Stimulated activated naive B cell treated with anti-CD40 and anti-IgM and Interleukin-4, amounts not matched to agents 10 μg/mL and 1 μg/mL and 100 μg/mL, for 72 hours (primary cell): ENCODE results near the gene GAB2.

Experiments used
- ATAC-seq, 2 donors: fragments of 150-1000 bp; cut with Tn5 transposase; replicated peaks; 2 replicates each; pipeline ENCODE4 v1.10.0; 2021; ENCODE audit warnings: moderate library complexity in 1 of 2
- DNase-seq: peaks from one replicate; pipeline ENCODE4 v3.0.0; 2021
- H3K27ac Mint-ChIP-seq: one replicate; pipeline ENCODE4 v1.8.0; 2022; ENCODE audit warnings: mild to moderate bottlenecking, mixed read lengths
- H3K27me3 Mint-ChIP-seq, 2 donors: one replicate each; pipeline ENCODE4 v1.8.0; 2022; ENCODE audit warnings: mixed read lengths in 2 of 2
- H3K36me3 Mint-ChIP-seq, 2 donors: one replicate each; pipeline ENCODE4 v1.8.0; 2022; ENCODE audit warnings: mixed read lengths in 2 of 2, mild to moderate bottlenecking in 1 of 2
- H3K4me1 Mint-ChIP-seq, 2 donors: one replicate each; pipeline ENCODE4 v1.8.0; 2022; ENCODE audit warnings: mixed read lengths in 2 of 2, mild to moderate bottlenecking in 1 of 2
- H3K4me3 Mint-ChIP-seq, 2 donors: one replicate each; pipeline ENCODE4 v1.8.0; 2022; ENCODE audit warnings: mild to moderate bottlenecking in 2 of 2, mixed read lengths in 2 of 2, moderate library complexity in 1 of 2
- H3K9me3 Mint-ChIP-seq, 2 donors: one replicate each; pipeline ENCODE4 v1.8.0; 2022; ENCODE audit warnings: mixed read lengths in 2 of 2, mild to moderate bottlenecking in 1 of 2

The GAB2 gene

DNA sequence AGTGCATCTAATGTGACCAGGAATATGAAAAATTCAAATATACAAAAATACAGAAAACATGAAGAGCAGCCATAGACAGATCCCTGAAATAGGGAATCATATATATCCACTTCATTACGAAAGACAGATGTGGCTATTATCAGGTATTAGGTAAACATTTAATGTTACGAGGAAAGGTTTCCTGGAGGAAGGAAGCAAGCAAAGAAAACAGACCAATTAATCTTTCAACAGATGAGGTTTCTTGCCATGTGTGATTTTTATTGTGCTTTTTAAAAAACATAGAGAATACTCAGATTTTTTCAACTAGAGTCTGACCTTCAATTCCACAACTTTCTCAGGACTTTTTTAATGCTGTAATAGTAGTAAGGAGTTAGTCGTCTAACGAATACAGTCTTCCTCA lies 24.3 kb upstream of the GAB2 start:
- ATAC-seq (no peak), DNase-seq (no peak)
- no peak overlapping the region for H3K4me3 Mint-ChIP-seq
- H3K9me3 Mint-ChIP-seq = no peaks in the 10 kb centered on the region
- no peak overlapping the region for H3K27ac Mint-ChIP-seq
- H3K4me1 Mint-ChIP-seq = peaks cover 10 to 22% of the 10 kb centered on the region in 2 donors
- peaks cover 24 to 41% of the 10 kb centered on the region in 2 donors for H3K36me3 Mint-ChIP-seq
- H3K27me3 Mint-ChIP-seq = no peaks in the 10 kb centered on the region

DNA sequence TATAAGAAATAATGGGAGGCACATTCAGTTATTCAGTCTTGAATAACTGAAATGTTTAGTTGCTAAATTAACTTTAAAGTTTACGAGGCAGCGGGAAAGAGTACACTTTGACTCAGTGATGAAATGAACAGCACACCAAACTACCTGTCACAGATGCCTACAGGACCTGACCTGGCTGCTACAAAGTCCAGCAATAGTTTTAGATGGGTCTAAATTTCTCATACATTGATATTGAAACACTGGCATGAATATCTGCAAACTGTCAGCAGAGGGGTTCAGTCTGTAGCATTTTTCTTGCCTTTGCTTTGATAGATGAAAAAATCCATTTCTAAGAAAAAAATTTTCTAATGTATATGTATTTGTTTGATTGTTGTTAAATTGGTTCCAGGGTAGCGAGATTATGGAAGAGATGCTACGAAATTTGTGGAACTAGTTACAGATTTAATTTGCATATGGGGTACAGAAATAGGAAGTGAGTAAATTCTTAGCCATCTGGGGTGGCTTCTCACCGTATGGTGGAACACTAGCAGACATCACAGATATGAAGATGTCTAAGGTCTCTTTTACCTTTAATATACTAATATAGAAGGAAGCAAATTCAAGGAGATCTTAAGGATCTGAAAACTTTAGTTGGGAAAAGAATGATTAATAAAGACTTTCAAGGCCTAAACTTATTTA lies 20.8 kb upstream of the GAB2 start:
- Mint-ChIP-seq H3K36me3 (peaks cover 25 to 42% of the 10 kb centered on the region in 2 donors), H3K27me3 (no peaks in the 10 kb centered on the region), H3K4me3 (no peak overlapping the region), H3K9me3 (no peaks in the 10 kb centered on the region), H3K27ac (no peak overlapping the region), H3K4me1 (peaks cover 10 to 22% of the 10 kb centered on the region in 2 donors)
- ATAC-seq = peak; percentile 98 to 99
- DNase-seq = no peak

DNA sequence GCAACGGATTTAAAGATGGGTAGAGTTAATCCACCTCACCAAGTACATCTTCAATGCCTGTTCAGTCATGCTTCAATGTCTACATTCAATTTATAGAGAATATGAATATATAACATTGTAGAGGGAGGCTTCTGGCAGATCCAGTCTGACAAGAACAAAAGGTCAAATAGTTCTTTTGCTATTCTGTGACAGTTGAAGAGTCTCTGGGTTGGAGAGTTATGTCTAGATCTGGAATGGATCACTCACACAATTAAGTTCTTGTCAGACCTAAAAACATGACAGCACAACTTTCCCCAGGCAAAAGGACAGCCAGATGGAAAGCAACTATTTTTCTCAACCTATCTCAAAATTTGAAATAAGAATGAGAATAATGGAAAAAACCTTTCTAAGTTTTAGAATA lies 15.3 kb upstream of the GAB2 start:
- no peak for DNase-seq
- Mint-ChIP-seq H3K27ac (no peak overlapping the region), H3K4me1 (peaks cover 22 to 35% of the 10 kb centered on the region in 2 donors), H3K36me3 (peaks cover 9 to 16% of the 10 kb centered on the region in 2 donors), H3K27me3 (no peaks in the 10 kb centered on the region), H3K4me3 (no peak overlapping the region), H3K9me3 (no peaks in the 10 kb centered on the region)
- ATAC-seq = no peak

DNA sequence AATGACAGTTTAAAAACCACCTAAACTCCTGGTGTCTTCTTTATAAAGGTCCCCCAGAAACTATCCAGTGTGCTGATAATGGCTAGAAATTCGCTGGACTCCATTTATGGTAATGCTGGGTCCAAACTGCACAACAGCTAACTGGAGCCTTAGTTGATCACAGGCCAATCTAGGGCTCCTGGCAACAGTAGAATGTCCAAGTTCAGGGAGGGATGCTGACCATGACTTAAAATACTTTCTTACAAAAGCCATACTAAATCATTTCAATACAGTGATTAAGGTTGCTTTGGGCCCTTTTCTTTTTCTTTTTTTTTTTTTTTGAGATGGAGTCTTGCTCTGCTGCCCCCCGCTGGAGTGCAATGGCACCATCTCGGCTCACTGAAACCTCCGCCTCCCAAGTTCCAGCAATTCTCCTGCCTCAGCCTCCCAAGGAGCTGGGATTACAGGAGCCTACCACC lies 14.5 kb upstream of the GAB2 start:
- Mint-ChIP-seq H3K4me1 (peaks cover 25 to 40% of the 10 kb centered on the region in 2 donors), H3K27ac (no peak overlapping the region), H3K9me3 (no peaks in the 10 kb centered on the region), H3K4me3 (no peak overlapping the region), H3K27me3 (no peaks in the 10 kb centered on the region), H3K36me3 (peaks cover 4 to 11% of the 10 kb centered on the region in 2 donors)
- DNase-seq = no peak
- no peak for ATAC-seq

DNA sequence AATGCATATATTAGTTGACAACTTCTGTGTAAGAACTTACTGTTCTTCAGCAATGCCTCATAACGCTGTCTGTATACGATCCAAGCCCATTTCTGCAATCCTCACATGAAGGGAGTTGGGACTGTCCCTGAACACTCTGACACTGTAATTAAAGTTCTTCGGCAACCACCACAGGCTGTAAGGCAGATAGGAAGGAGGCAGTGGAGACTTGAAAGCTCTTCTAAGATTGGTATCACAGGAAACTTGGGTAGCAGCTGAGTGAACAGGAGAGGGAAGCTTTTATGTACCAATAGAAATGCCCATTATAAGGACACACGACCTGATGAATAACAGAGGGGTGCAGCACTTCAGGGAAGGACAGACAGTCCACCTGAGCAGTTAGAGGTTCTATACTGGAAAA lies 12.0 kb upstream of the GAB2 start:
- H3K4me1 Mint-ChIP-seq = peaks cover 43 to 64% of the 10 kb centered on the region in 2 donors
- ATAC-seq (peak; percentile 83 to 89), DNase-seq (peak; percentile 45)
- H3K27ac Mint-ChIP-seq = peak overlapping the region; percentile 65
- H3K9me3 Mint-ChIP-seq = no peaks in the 10 kb centered on the region
- H3K27me3 Mint-ChIP-seq = no peaks in the 10 kb centered on the region
- H3K4me3 Mint-ChIP-seq = peak overlapping the region; percentile 5 to 9
- peaks cover 0 to 4% of the 10 kb centered on the region in 2 donors for H3K36me3 Mint-ChIP-seq

DNA sequence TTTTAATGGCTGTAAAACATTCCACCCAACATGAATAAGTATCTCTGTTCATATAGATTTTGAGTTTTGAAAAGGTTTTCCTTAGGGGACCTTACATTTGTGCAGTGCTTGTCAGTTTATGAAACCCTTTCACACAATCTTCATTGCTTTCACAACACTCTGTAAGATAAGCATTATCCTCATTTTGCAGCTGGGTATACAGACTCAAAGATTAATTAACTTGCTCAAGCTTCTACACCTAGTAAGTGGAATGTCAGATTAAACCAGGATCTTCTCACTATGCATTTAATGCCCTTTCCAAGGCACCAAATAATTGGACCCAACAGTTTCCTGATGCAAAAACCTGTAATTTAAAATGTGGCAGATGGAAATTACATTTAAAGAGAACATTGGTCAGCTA lies 11.6 kb upstream of the GAB2 start:
- Mint-ChIP-seq H3K4me1 (peaks cover 45 to 68% of the 10 kb centered on the region in 2 donors), H3K4me3 (peak overlapping the region in 1 of 2 donors; percentile 5)

DNA sequence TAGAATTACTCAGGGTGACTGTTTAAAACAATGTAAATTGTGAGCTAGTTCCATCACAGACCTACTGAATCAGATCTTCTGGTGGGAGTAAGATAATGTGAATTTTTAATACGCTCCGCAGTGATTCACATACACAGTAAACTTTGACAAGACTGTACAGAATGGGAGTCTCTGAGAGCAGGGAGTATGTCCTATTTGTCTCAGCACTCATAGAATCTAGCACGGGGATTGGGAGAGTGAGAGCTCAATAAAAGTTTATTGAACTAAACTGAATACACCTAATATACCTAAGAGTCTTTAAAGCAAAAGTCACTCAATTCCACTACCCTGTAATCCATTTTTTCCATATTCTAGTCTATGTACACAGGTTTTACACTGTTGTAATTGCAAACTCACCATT lies 11.2 kb upstream of the GAB2 start:
- peaks cover 49 to 73% of the 10 kb centered on the region in 2 donors for H3K4me1 Mint-ChIP-seq

More for the DNA sequence above, 11.6 kb upstream of the GAB2 start:
- DNase-seq (no peak), ATAC-seq (no peak)
- H3K27me3 Mint-ChIP-seq = no peaks in the 10 kb centered on the region
- H3K36me3 Mint-ChIP-seq = peaks cover 0 to 7% of the 10 kb centered on the region in 2 donors
- H3K27ac Mint-ChIP-seq = no peak overlapping the region
- H3K9me3 Mint-ChIP-seq = no peaks in the 10 kb centered on the region

DNA sequence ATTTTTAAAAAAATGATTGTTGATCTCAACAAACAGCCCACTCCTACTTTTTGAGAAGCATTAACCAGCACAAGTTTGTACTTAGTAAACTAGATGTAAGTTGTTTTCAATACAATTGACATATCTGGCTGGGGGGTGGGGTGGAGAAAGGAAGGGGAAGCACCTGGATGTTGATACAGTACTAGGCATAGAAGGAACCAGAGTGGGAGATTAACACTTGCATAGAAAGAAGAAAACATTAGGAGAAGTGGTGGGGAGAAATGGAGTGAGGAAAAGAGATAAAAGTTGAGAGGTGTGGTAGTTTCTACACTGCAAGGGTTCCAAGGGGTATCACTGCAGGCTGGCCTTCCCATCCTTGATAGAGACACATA lies 10.6 kb upstream of the GAB2 start:
- Mint-ChIP-seq H3K27me3 (no peaks in the 10 kb centered on the region), H3K9me3 (no peaks in the 10 kb centered on the region), H3K4me3 (peak overlapping the region; percentile 71 to 73), H3K27ac (peak overlapping the region; percentile 0), H3K4me1 (peaks cover 50 to 74% of the 10 kb centered on the region in 2 donors), H3K36me3 (peaks cover 0 to 10% of the 10 kb centered on the region in 2 donors)
- DNase-seq = no peak
- ATAC-seq = no peak

More for the DNA sequence above, 11.2 kb upstream of the GAB2 start:
- no peaks in the 10 kb centered on the region for H3K9me3 Mint-ChIP-seq
- H3K27ac Mint-ChIP-seq = no peak overlapping the region
- peaks cover 0 to 10% of the 10 kb centered on the region in 2 donors for H3K36me3 Mint-ChIP-seq
- peak overlapping the region; percentile 8 to 16 for H3K4me3 Mint-ChIP-seq
- DNase-seq (no peak), ATAC-seq (no peak)
- no peaks in the 10 kb centered on the region for H3K27me3 Mint-ChIP-seq

DNA sequence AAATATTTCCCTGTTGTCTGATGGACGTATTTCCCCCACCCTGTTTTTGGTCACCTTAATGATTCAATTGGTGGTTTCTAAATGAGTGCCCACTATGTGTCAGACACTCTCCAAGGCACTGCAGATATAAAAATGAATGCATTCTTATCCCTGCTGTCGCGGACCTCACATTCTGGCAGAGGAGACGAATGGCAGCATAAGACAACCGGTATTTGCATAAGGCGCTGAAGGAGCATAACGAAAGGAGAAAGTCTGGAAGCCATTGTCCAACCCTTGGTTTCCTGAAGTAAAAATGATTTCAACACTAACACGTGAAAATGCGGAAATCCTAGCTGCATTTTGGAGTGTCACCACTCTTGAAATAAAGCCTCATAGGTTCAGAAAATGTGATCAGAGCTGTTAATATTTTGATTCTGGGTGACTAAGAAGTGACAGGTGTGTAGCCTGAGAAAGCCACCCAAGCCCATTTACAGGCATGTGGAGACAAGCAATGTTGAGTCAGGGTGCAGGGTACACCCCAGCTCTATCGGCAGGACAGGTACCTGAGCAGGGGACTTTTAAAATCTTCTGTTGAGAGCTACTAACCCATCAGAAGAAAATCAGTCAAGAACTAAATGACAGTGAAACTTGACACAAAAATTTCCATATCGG lies 10.1 kb upstream of the GAB2 start:
- Mint-ChIP-seq H3K27ac (peak overlapping the region; percentile 85), H3K4me3 (peak overlapping the region; percentile 71 to 73), H3K9me3 (no peaks in the 10 kb centered on the region), H3K27me3 (no peaks in the 10 kb centered on the region), H3K36me3 (peaks cover 0 to 13% of the 10 kb centered on the region in 2 donors), H3K4me1 (peaks cover 52 to 74% of the 10 kb centered on the region in 2 donors)
- DNase-seq (peak; percentile 39), ATAC-seq (peak; percentile 62 to 67)

DNA sequence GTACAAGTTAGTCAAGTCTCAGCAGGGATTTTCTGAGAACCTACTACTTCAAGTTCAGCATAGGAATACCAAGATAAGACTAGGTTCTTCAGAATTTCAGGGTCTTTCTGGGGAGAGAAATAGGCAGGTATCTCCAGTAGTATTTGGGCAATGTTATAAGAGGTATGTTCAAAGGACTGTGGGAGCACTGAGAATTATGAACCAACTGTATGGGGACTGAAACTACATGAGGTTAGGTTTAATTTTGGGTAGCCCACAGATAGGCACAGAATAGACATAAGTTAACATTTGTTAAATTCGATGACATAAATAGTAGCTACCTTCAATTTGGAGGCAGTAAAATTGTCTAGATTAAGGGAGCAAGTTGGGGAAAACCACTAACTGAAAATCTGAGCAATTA lies 9.2 kb upstream of the GAB2 start:
- H3K27ac Mint-ChIP-seq = peak overlapping the region; percentile 81
- no peaks in the 10 kb centered on the region for H3K27me3 Mint-ChIP-seq
- H3K4me3 Mint-ChIP-seq = peak overlapping the region in 1 of 2 donors; percentile 73
- DNase-seq (no peak), ATAC-seq (no peak)
- H3K9me3 Mint-ChIP-seq = no peaks in the 10 kb centered on the region
- H3K36me3 Mint-ChIP-seq = peaks cover 0 to 13% of the 10 kb centered on the region in 2 donors
- peaks cover 56 to 71% of the 10 kb centered on the region in 2 donors for H3K4me1 Mint-ChIP-seq

DNA sequence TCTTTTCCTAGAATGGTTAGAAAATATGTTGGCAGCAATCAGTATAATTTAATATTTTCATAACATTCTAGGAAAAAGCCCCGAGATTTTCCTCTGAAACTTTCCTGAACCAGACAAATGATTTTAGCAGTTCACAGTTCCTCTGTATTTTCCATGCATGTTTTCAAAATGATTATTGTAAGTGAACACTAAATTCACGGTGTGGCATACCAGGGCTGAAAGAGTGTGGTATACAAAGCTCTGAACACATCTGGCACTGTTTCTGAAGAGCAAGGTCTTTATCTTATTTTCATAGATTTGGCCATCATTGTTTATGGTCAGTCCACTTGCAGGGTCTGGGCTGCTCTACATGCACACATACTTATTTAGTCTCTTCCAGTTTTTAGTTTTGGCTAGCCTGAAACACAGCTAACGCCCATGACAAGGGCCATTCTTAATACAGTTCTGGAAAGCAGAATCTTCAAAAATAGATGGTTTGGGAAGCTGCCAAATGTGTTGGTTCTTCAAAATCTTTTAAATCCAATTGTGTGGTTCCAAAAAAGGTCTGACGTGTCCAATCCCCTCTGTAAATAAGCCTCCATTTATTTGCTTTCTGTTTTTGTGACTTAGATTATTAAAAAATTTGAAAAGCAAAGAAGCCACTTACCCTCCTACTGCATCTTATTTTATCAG lies 7.9 kb upstream of the GAB2 start:
- Mint-ChIP-seq H3K4me3 (peak overlapping the region in 1 of 2 donors; percentile 17), H3K4me1 (peaks cover 64 to 81% of the 10 kb centered on the region in 2 donors), H3K9me3 (no peaks in the 10 kb centered on the region), H3K27ac (peak overlapping the region; percentile 67), H3K36me3 (peaks cover 0 to 13% of the 10 kb centered on the region in 2 donors), H3K27me3 (no peaks in the 10 kb centered on the region)
- DNase-seq (no peak), ATAC-seq (no peak)

DNA sequence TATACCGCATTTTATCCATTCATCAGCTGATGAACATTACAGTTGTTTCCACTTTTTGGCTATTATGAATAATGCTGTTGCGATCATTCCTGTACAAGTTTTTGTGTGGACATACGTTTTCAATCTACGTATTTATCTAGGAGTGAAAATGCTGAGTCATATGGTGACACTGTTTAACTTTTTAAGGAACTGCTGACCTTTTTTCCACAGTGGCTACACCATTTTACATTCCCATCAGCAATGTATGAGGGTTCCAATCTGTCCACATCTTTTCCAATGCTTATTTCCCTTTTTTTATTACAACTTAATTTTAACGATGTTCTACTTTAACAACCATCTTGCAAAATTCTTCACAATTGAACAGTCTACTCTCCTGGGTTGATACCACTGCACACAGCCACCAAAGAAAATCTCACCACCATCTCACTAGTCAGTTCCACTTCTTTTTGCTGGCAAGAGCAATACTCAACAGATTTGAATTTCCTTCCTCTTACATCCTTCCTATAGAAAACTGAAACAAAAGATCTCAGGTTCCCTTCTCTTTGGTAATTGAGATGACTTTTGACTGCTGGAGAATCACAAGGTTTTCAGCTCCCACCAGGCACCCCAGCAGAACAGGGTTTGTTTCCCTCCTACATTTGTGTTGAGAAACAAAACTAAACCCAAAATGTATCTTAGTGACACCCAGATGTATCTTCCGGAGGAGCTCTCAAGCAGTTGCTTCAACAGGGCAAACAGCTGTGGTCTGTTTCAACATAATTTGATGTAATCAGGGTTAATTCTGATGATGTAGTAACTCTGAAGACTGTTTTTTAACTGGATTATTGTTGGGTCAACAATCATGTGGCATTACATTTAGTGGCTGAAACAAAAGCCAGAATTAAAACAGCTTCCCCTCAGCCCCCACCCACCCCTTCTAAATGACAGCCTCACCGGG lies 7.0 kb upstream of the GAB2 start:
- Mint-ChIP-seq H3K27ac (peak overlapping the region; percentile 70), H3K36me3 (peaks cover 0 to 9% of the 10 kb centered on the region in 2 donors), H3K4me3 (peak overlapping the region; percentile 51 to 60), H3K9me3 (no peaks in the 10 kb centered on the region), H3K27me3 (no peaks in the 10 kb centered on the region), H3K4me1 (peaks cover 59 to 82% of the 10 kb centered on the region in 2 donors)
- peak; percentile 11 to 14 for ATAC-seq
- peak; percentile 11 for DNase-seq

DNA sequence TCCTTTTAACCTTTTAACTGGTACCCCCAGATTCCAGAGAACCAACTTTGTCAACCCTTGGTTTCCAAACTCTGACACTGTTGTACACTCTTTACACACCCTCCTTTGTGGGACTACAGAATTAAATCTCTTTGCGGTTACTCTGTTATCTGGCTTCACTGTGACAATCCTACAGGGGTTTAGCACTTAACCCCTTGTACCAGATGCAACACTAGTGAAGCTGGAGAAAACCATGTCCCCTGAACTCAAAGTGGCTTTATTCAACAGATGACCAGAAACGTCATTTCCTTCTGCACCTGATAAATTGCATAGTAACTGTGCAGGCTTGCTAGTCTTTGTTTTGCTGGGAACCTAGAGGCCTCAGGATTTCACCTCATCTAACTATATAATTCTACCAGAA lies 5.6 kb upstream of the GAB2 start:
- no peaks in the 10 kb centered on the region for H3K27me3 Mint-ChIP-seq
- H3K4me3 Mint-ChIP-seq = no peak overlapping the region
- no peaks in the 10 kb centered on the region for H3K9me3 Mint-ChIP-seq
- ATAC-seq (no peak), DNase-seq (no peak)
- H3K36me3 Mint-ChIP-seq = peaks cover 0 to 9% of the 10 kb centered on the region in 2 donors
- H3K27ac Mint-ChIP-seq = no peak overlapping the region
- H3K4me1 Mint-ChIP-seq = peaks cover 60 to 82% of the 10 kb centered on the region in 2 donors
